Activated CD8-positive, alpha-beta memory T cell treated with anti-CD3 and anti-CD28 coated beads, Interleukin-2, amount 50 U/mL, for 4 hours (primary cell): ENCODE data around the gene WNT9B.

ENCODE experiments used
- DNase-seq: peaks from one replicate; pipeline ENCODE4 v3.0.0-alpha.2; 2020

WNT9B gene

DNA sequence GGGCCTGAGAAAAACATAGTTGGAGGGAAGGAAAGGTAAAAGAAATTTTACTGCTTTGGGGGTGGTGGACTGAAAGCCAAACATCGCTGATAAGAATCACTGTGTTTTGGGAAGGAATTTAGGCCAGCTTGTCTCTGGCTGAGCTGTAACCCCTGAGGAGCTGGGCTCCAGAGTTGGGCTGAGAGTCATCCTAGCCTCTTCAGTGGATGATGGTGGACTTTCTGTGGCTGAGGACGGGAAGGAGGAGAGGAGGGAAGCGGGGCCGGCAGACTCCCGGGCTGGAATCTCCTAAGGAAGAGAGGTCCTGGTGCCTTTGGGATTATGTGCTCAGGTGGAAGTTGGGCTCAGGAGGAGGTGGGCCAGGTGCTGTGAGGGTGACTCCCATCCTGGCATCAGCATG, 8.6 kb downstream of the WNT9B start:
- no peak for DNase-seq

DNA sequence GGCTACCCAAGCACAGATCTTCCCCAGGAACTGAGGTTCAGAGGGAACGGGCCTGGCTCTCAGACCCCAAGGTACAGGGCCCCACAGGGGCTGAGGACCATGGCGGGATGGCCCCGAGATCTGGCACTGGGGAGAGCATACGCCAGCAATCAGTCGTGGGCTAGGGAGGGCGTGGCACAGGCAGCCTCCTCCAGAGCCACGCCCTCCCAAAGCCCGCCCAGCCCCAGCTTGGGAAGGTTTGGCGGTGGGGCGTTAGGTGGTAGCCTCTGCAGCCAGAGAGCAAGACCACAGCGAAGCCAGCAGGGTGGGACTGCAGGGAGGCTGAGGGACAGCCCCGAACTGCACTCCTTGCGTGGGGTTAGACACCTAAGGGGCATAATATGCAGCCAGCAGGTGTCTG, 11.6 kb downstream of the WNT9B start:
- no peak for DNase-seq

DNA sequence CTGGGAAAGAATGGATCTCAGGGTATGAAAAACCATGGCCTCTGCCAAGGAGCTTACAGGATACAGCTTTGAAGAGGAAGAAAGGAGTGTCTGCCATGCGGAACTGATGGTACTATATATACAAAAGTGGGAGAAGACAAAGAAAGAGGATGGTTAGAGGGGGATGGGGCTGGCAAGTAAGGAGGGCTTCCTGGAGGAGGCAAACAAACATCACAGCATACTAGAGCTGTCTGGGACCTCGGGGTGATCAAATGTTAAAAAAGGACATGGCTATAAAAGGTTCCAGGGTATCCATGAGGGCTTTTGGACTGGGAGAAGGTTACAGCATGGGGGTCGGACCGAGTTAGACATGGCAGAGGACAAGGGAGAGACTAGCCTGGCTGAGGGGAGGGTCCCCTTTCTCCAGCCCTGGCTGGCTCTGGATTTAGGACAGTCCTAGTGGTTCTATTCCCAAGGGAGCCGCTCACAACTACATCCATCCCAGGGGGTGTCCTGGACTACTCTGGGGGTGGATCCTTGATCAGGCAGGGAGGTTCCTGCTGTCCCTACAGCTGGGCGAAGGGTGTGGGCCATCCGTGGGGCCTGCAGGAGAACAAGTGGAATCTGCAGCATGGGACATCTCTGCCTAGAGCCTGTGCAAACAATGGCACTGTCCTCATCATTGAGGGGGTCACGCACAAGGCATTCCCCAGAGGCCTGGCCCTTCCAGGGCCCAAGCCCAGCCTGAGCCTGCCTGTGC, 12.2 kb downstream of the WNT9B start:
- DNase-seq, result no peak

DNA sequence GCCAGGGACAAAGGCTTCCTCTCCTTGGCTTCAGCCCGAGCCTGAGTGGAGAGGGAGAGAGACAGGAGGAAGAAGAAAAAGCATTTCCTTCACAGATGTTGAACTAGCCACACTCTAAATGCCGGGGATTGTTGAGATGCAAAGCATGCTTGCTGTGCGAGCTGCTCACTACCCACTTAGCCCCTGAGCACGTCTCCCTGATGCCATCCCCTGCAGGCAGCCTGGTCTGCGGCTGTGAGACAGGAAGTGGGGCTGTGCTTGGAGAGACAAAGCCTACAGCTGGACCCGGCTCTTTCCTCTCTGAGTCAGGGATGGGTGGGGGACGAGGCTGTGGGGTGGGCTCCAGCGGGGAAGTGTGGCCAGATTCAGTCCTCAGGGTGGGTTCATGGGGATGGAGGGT, 13.7 kb downstream of the WNT9B start:
- no peak for DNase-seq

DNA sequence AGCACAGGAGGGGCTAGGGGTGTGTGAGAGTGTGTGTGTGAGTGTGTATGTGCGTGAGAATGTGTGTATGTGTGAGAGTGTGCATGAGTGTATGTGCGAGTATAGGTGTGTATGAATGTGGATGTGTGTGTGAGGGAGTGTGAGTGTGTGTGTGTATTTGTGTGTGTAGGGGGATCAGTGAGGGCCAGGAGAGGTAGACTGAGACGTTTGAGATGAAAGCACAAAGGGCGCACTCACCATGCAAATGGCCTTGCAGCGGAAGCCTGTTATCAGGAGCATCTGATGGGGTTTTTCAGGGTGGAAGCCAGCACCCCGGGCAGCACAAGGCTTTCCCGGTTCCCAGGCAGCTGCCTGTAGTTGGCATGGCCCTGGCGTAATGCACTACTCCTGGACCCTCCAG, 14.9 kb downstream of the WNT9B start:
- DNase-seq, result no peak

DNA sequence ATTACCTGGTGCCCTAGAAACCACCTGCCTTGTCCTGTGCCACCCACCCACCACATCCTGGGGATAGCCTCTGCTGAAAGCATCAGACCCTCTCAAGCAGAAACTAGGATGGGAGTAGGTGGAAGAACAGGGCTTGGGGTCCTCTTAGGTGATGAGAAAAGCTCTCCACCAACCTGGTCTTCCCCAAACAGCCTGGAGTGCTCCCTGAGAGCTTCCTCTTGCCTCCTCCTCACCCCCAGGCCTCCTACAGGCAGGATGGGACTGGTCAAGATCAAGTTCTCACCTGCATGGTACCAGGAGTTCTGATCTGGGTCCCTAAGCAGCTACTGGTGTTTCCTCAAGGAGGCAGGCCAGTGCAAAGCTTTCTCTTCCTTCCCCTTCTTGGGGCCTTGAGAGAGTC, 15.4 kb downstream of the WNT9B start:
- no peak for DNase-seq

DNA sequence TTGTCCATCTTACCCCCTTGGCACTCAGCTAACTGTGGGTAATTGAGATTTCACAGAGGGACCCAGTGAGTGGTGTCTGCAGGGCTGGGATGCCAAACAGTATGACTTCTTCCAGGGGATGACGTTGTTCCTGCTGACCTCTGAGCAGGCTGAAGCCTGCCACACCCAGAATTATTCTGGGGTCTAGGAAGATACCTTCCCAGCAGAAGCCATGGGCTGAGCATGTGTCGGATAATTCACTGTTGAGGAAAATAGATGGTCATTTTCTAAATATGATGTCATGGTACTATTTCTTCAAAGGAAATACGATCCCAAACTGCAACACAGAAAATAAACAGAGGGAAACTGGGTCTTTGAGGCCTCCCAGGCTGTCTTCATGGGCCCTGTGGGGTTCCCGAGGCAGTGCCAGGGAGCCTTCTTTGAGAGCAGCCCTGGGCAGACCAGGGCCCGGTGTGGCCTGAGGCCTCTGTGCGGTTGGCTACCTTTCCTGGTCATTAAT, 17.4 kb downstream of the WNT9B start:
- DNase-seq, result no peak

DNA sequence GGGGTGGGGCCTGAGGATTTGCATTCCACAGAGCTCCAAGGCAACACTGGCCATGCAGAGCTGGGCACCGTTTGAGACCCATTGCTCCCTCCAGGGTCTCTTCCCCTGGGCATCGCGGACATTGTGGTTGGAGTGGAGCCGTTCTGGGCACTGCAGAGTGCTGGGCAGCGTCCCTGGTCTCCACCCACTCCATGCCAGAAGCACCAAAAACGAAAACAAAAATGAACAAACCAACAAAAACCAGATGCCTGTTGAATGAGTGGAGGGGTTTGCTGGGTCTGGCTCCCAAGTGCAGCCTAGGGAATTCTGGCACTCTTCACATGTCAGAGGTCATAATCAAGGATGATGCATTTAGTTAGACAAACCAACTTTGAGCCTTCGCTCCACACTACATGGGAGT, 17.9 kb downstream of the WNT9B start:
- DNase-seq, result no peak

DNA sequence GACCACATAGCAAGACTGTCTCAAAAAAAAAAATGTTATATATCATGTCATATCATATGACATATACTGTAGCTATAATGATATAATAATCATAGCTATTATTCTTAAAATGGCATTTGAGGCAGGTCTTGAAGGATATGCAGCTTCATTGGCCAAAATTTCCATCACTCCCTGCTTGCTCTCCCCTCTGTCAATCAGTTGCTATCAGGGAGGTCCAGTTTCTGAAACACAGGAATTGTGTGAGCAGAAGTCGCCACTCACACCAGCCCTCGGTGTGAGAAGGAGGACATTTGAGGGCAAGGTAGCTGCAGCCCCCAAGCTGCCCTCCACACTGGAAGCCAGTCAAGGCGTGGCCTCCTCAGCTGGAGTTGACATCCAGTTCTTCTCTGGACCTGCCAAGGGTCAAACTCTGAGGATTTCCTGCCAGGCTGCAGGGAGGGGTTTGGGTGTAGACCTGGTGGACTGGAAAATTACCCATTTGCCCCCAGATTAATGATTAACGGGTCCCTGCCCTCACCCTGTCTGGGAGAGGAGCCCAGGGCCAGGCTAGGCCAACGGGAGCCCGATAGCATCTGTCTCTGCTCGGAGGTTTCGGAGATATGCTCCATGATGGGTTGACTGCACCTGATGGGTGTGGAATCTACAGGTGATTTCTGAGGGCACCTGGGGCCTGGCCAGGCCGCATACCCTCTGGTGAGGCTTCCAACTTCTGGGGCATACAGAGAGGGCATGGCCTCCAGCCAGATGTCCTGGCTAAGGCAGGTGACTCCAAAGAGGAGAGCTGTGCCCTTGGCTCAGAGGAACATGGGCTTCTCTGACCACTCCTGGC, 18.8 kb downstream of the WNT9B start:
- no peak for DNase-seq

DNA sequence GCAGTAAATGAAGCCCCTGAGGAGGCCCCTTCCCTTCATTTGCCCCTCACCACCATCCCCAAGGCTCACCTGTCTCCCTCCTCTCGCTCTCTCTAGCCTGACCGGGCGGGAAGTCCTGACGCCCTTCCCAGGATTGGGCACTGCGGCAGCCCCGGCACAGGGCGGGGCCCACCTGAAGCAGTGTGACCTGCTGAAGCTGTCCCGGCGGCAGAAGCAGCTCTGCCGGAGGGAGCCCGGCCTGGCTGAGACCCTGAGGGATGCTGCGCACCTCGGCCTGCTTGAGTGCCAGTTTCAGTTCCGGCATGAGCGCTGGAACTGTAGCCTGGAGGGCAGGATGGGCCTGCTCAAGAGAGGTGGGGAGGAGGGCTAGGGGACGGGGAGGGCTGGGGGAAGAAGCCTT, 21.0 kb downstream of the WNT9B start:
- DNase-seq, result no peak

DNA sequence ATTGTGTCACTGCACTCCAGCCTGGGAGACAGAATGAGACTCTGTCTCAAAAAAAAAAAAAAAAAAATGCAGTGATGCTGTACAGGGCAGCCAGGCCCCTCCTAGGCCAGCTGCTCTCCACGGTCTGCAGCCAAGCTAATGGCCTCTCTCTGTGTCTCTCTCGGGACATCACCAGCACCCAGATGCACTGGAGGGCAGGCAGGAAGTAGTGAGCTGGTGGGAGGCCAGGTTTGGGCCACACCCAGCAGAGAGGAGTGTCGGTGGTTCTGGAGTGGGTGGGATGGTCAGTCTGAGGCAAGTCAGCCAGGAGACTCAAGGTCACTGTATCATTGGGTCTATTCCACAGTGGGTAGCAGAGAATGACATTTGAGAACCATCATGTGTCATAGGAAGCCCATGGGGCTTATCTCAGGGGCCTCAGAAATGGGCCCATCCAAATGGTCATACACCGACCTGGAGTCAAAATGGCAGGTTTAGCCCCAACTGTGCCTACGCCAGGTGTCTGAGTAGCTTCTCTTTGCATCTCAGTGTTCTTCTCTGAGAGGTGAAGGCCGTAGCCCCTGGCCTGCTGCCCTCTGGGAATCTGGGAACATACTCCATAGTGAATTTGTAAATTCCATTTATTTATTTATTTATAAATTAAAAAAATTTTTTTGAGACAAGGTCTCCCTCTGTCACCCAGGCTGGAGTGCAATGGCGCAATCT, 22.7 kb downstream of the WNT9B start:
- no peak for DNase-seq

DNA sequence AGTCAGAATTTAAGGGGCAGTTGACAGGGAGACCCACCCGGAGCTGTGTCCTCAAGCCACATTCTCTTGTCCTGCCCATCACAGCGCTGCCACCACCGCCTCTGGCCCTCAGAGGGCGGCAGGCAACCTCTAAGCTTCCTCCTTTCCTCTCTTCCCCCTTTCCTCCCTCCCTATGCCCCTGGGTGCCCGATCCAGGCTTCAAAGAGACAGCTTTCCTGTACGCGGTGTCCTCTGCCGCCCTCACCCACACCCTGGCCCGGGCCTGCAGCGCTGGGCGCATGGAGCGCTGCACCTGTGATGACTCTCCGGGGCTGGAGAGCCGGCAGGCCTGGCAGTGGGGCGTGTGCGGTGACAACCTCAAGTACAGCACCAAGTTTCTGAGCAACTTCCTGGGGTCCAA, 23.5 kb downstream of the WNT9B start:
- no peak for DNase-seq

DNA sequence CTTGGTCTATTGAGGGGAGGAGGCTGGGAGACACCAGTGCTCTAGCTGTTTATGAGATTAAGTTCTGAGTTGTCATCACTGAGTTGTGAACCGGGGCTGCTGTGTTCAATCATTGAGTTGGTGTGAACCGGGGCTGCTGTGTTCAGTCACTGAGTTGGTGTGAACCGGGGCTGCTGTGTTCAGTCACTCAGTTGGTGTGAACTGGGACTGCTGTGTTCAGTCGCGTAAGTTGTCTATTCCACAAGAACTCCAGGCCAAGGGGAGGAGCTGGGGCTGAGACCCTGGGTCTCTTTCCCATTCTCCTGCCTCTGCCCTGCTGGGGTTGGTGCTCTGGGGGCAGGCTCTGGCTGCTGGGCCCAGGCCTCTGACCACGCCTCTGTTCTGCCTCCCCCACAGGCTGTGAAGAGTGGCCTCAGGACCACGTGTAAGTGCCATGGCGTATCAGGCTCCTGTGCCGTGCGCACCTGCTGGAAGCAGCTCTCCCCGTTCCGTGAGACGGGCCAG, 24.5 kb downstream of the WNT9B start:
- DNase-seq, result no peak

DNA sequence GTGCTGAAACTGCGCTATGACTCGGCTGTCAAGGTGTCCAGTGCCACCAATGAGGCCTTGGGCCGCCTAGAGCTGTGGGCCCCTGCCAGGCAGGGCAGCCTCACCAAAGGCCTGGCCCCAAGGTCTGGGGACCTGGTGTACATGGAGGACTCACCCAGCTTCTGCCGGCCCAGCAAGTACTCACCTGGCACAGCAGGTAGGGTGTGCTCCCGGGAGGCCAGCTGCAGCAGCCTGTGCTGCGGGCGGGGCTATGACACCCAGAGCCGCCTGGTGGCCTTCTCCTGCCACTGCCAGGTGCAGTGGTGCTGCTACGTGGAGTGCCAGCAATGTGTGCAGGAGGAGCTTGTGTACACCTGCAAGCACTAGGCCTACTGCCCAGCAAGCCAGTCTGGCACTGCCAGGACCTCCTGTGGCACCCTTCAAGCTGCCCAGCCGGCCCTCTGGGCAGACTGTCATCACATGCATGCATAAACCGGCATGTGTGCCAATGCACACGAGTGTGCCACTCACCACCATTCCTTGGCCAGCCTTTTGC, 25.0 kb downstream of the WNT9B start:
- DNase-seq, result no peak

DNA sequence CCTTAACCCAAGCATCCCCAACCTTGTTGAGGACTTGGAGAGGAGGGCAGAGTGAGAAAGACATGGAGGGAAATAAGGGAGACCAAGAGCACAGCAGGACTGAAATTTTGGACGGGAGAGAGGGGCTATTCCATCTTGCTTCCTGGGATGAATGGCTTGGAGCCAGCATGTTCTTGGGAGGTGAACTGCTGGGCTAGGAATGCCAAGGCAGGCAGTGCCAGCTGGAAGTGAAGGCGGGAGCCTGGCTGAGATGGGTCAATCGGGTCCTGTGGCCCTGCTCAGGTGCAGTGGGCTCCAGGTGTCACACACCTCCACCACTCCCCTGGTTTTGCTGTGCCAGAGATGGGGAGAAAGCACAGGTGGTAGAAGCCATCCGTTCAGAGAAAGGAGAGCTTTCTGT, 25.5 kb downstream of the WNT9B start:
- no peak for DNase-seq

DNA sequence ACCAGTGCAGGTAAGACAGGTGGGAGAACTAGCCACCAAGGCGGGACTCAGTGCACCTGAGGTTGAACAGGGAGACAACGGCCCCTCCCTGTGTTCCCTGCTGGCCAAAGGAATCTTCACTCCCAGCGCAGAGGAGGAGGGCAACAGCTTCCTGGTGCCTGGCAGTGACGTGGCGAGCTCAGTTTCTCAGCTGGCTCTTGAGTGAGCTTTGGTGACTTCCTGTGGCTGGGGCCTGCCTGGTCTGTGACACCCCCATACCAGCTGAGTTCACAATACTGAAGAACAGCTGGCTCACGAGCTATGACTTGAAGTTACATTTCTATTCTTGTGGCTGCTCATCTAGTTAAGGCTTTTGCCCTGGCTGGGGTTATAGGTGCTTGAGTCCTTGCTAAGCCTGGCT, 26.1 kb downstream of the WNT9B start:
- no peak for DNase-seq

DNA sequence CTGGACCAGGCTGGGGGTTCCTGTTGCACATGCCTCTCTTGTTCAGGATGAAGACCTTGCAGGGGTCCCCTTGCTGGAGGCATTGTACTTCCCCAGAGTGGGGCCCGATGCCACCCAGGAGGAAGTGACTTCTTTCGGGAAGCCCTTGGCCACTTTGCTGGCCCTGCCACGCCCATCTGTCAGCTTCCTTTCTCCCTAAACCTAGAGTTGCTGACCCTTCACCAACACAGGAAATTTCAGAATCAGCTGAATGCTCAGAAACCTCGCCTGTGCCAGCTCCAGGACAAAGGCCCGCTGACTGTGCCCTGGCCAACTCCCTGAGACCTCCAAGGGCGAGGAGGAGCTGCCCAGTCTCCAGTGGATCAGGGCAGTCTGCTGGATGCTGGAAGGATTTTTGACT, 26.7 kb downstream of the WNT9B start:
- DNase-seq, result no peak

DNA sequence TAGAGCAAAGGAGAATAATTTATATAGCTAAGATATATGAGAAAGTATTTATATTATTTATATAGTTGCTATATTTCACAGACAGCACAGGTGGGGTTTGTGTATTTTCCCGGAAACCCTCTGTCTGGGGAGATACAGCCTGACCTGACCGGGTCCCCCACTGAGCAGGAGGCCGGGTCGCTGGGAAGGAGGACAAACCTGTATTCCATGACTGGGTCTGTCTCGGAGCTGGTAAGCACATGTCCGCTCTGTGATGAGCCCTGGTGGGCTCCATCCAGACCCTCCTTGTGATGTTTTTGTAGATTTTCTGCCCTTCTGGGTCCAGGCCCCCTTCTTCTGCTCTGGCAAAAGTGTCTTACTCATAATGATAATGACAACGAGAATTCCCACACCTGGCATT, 27.7 kb downstream of the WNT9B start:
- no peak for DNase-seq

DNA sequence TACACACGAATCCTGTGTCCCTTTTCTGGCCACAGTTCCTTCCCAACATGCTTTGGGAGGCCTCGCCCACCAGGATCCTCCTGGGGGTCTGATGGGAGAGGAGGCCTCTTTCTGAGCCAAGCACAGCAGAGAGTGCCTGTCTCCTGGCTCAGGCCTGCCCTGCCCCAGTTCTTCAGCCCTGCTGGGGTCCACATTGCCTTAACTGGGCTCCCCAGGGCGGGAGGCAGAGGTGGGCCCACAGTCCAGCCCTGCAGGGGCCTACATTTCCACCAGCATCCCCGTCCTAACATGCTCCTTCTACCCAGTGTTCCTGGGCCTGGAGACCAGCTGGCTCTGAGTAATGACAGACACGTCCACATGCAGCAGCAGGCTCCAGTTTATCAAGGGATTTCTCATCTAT, 29.6 kb downstream of the WNT9B start:
- no peak for DNase-seq

DNA sequence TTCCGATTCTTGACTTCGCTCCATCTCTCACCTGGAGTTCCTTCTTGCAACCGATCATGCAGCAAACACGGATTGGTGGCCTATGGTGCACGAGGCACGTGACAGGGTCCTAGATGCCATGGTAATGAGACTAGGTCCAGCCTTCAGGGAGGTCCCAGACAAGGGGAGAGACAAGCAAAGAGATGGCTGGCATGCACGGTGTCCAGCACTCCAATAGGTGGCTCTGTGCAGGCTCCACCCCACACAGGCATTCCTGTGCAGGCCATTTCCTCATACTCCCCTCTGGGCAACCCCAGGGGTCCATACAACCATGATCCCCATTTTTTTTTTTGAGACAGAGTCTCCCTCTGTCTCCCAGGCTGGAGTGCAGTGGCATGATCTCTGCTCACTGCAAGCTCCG, 31.3 kb downstream of the WNT9B start:
- no peak for DNase-seq

DNA sequence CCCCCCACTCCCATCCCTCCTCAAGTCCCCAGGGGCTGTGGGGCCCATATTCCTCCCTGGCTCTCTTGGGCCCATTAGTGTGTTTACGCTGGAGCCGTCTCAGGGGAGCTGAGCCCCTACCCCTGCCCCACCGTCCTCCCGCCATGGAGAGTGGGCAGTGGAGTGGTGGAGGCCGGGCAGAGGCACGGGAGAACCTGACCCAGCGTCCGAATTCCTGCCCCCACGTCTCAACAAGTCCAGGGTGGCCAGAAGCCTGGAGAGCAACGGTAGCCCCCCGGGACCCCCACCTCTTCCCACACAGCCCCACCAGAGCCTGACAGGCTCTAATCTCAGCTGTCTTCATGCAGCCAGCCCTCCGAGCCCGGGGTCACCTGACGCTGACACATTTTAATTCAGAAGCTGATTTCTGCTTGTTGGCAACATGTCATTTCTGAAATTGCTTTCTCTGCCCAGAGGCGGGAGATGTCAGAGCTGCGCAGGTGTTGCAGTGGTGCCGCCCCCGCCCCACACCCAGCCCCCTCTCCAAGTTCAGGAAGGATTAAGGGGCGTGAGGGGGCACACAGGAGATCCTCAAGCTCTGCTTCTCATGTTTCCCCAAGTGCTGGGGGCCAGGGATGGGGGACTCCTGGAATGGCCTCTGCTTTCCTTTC, 32.6 kb downstream of the WNT9B start:
- DNase-seq, result no peak

DNA sequence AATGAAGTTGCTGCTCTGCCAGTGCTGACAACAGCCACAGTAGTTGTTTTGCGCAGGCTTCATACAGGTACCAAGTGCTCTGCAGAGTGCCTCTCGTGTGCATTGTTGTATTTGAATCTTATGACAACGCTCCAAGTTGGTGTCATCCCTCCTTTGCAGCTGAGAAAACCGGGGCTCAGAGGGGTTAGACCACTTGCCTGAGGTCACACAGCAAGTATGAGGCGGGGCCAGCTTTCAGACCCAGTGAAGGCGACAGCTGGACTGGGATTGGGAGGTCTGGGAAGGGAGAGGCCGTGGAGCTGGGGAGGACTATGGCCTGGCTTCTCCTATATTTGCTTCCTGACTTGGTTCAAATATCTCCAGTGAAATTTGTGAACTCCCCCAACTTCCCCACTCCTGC, 33.2 kb downstream of the WNT9B start:
- no peak for DNase-seq
